Gastrocnemius medialis (tissue), 4 donors: ENCODE measurements around the gene B4GAT1. TPM values are rescaled to one million over a fixed set of nuclear protein-coding genes. Genes with fewer than 3 reads are reported as not detected.
A peak's percentile ranks its signal among the peaks of the same experiment; 100 is the strongest.

Source experiments
- ATAC-seq, 2 donors: fragments of 150-250 bp; one replicate each; pipeline ENCODE4 v1.9.1; 2016
- DNase-seq, 2 donors: peaks; one replicate each; pipeline ENCODE4 v3.0.0-alpha.2; 2019
- H3K27ac ChIP-seq, 4 donors: fragments of 200-600 bp; sonication (generic); 1 replicate in 1 of 4; 2 replicates in 3 of 4; pipeline ENCODE4 v1.5.1; 2016 to 2018; ENCODE audit warnings: mild to moderate bottlenecking in 2 of 4, moderate library complexity in 1 of 4
- H3K27me3 ChIP-seq, 3 donors: fragments of 200-600 bp; sonication (generic) in 2 of 3; 1 replicate in 1 of 3; 2 replicates in 2 of 3; pipeline versions ENCODE4 v1.5.1 to v1.6.0; 2016 to 2019; ENCODE audit warnings: mild to moderate bottlenecking in 1 of 3, moderate library complexity in 1 of 3
- H3K36me3 ChIP-seq, 2 donors: fragments of 200-600 bp; sonication (generic) in 1 of 2; one replicate each; pipeline ENCODE4 v1.5.1; 2017 to 2018
- H3K4me1 ChIP-seq, 2 donors: fragments of 200-600 bp; sonication (generic) in 1 of 2; one replicate each; pipeline ENCODE4 v1.5.1; 2016 to 2017; ENCODE audit warnings: mild to moderate bottlenecking in 2 of 2
- H3K4me3 ChIP-seq, 4 donors: fragments of 200-600 bp; sonication (generic) in 3 of 4; 1 replicate in 1 of 4; 2 replicates in 3 of 4; pipeline ENCODE4 v1.5.1; 2016 to 2019; ENCODE audit warnings: mild to moderate bottlenecking in 2 of 4
- H3K9me3 ChIP-seq, 3 donors: fragments of 200-600 bp; sonication (generic) in 2 of 3; 1 replicate in 1 of 3; 2 replicates in 2 of 3; pipeline ENCODE4 v1.5.1; 2016 to 2019
- POLR2A ChIP-seq, 2 donors: fragments of 450-650 bp; IDR thresholded peaks; one replicate each; pipeline ENCODE4 v1.6.1; 2017; ENCODE audit warnings: antibody characterized with exemption in 2 of 2, mild to moderate bottlenecking in 2 of 2, moderate library complexity in 2 of 2
- in situ Hi-C, 4 donors: fragments of 200-750 bp; cut with MboI; loops; one replicate each; pipeline versions ENCODE4 v1.15.0 to v1.8.0; 2017; ENCODE audit warnings: low sequenced_read_pairs in 4 of 4
- intact Hi-C: fragments of 100-400 bp; cut with DNase I; formaldehyde crosslinking; loops from one replicate; pipeline ENCODE4 v1.15.1; 2023; ENCODE audit warnings: low total_unique reads
- total RNA-seq, 4 donors: library from RNA; depleted of rRNA; stranded (reverse); fragments of >200 nt; gene quantifications; one replicate each; pipeline versions ENCODE4 v1.1.0 to v1.2.3, GENCODE V29; 2016
- TF ChIP-seq, protein P1 (sequence below), 5 experiments: fragments of 450-650 bp in 3 of 5; fragments of 200-600 bp in 2 of 5; sonication (generic) in 2 of 5; IDR thresholded peaks in 4 of 5; conservative IDR thresholded peaks in 1 of 5; 1 replicate in 4 of 5; 2 replicates in 1 of 5; pipeline ENCODE4 v1.5.1; 2016 to 2019; ENCODE audit warnings: antibody characterized with exemption in 5 of 5, mild to moderate bottlenecking in 3 of 5, moderate library complexity in 3 of 5

B4GAT1 gene
- total RNA-seq, 4 donors from 2014 or later = 30.3 to 59.7 (median 40.4) TPM

- H3K4me1 ChIP-seq = peaks cover 9 to 20% of the 10 kb centered on the region in 2 donors
- peak overlapping the region; percentile 59 to 68 (median 64) for H3K27ac ChIP-seq
- DNase-seq = no peak
- intact Hi-C loops = loop anchor here (1.0 kb wide), 2 partner anchors 15 to 62 kb away; no protein-coding TSS in a partner anchor
- no peak overlapping the region for H3K4me3 ChIP-seq
- H3K36me3 ChIP-seq = no peaks in the 10 kb centered on the region
- no peaks in the 10 kb centered on the region for H3K9me3 ChIP-seq
- in situ Hi-C loops = loop anchor here in 1 of 4 donors (5.0 kb wide), 1 partner anchor 60 kb away; no protein-coding TSS in a partner anchor
- TF ChIP-seq, protein P1, sequence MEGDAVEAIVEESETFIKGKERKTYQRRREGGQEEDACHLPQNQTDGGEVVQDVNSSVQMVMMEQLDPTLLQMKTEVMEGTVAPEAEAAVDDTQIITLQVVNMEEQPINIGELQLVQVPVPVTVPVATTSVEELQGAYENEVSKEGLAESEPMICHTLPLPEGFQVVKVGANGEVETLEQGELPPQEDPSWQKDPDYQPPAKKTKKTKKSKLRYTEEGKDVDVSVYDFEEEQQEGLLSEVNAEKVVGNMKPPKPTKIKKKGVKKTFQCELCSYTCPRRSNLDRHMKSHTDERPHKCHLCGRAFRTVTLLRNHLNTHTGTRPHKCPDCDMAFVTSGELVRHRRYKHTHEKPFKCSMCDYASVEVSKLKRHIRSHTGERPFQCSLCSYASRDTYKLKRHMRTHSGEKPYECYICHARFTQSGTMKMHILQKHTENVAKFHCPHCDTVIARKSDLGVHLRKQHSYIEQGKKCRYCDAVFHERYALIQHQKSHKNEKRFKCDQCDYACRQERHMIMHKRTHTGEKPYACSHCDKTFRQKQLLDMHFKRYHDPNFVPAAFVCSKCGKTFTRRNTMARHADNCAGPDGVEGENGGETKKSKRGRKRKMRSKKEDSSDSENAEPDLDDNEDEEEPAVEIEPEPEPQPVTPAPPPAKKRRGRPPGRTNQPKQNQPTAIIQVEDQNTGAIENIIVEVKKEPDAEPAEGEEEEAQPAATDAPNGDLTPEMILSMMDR (IDR thresholded peaks at IDR 0.05 in 4 of 5, conservative IDR thresholded peaks at IDR 0.05 in 1 of 5) = no peak
- TF ChIP-seq POLR2A (IDR thresholded peaks at IDR 0.05) = no peak
- peak; percentile 3 for ATAC-seq
- no peaks in the 10 kb centered on the region for H3K27me3 ChIP-seq
These were observed 20.0 kb downstream of the B4GAT1 start for GRCh38 chr11:66327171-66328030.

DNA sequence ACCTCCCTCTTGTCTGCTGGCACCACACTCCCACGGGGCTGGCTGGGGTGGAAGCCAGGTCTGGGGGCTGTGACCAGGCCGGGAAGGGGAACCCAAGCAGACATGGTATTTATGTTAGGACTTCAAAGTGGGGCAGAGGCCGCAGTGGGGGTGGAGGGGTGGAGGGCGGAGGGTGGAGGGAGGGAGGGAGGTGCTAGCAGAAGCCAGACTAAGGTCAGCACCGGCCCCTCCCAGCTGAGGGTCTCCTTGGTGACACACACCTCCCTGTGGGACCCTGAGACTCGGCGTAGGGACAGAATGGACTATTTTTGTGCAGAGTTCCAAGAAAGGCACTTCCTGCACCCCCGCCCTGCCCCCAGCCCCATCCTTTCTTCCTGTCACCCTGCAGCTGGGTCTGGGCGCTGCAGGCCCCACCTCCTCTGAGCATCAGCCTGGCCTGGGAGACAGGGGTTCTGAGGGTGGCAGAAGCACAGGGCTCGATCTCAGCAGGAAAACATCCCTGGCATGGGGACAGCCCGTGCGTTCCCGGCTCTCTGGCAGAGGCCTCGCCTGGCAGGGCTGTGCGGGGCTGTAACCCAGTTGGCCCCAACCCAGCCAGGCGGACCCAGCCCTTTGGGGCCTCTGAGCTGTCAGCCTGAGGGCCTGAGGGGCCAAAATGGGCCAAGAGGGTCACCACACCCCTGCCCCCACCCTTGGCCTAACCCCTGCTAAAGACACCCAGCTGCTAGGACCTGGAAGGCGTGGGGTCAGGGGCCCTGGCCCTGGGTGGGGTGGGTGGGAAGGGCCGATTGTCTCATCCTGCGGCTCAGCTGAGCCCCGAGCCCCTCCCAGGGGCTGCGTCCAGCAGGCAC is 20.9 kb downstream of the B4GAT1 start:
- Histone ChIP-seq H3K27me3 (no peaks in the 10 kb centered on the region), H3K27ac (peak overlapping the region; percentile 59 to 68 (median 64)), H3K4me3 (no peak overlapping the region), H3K36me3 (no peaks in the 10 kb centered on the region), H3K4me1 (peaks cover 12 to 24% of the 10 kb centered on the region in 2 donors), H3K9me3 (no peaks in the 10 kb centered on the region)
- intact Hi-C loops = no loop called here
- DNase-seq (peak in 1 of 2 donors; percentile 53), ATAC-seq (peak; percentile 9 to 25)
- no peak for TF ChIP-seq POLR2A (IDR thresholded peaks at IDR 0.05)
- TF ChIP-seq, protein P1 (IDR thresholded peaks at IDR 0.05 in 4 of 5, conservative IDR thresholded peaks at IDR 0.05 in 1 of 5) = no peak
- in situ Hi-C loops = loop anchor here in 1 of 4 donors (5.0 kb wide), 1 partner anchor 61 kb away; no protein-coding TSS in a partner anchor

GRCh38 chr11:66325263-66325671 is 22.2 kb downstream of the B4GAT1 start:
- in situ Hi-C loops (loop anchor here in 1 of 4 donors (5.0 kb wide), 1 partner anchor 62 kb away; no protein-coding TSS in a partner anchor), intact Hi-C loops (no loop called here)
- DNase-seq (no peak), ATAC-seq (no peak)
- H3K27ac ChIP-seq = peak overlapping the region in 2 of 4 donors; percentile 41 to 68
- no peaks in the 10 kb centered on the region for H3K36me3 ChIP-seq
- H3K9me3 ChIP-seq = no peaks in the 10 kb centered on the region
- no peak overlapping the region for H3K4me3 ChIP-seq
- peaks cover 12 to 24% of the 10 kb centered on the region in 2 donors for H3K4me1 ChIP-seq
- TF ChIP-seq, protein P1 (IDR thresholded peaks at IDR 0.05 in 4 of 5, conservative IDR thresholded peaks at IDR 0.05 in 1 of 5) = no peak
- no peak for TF ChIP-seq POLR2A (IDR thresholded peaks at IDR 0.05)
- no peaks in the 10 kb centered on the region for H3K27me3 ChIP-seq

GRCh38 chr11:66324664-66325063 is 22.8 kb downstream of the B4GAT1 start:
- intact Hi-C loops = no loop called here
- Histone ChIP-seq H3K4me3 (no peak overlapping the region), H3K27ac (no peak overlapping the region), H3K9me3 (no peaks in the 10 kb centered on the region), H3K4me1 (peaks cover 12 to 24% of the 10 kb centered on the region in 2 donors), H3K27me3 (no peaks in the 10 kb centered on the region), H3K36me3 (no peaks in the 10 kb centered on the region)
- no peak for TF ChIP-seq POLR2A (IDR thresholded peaks at IDR 0.05)
- TF ChIP-seq, protein P1 (IDR thresholded peaks at IDR 0.05 in 4 of 5, conservative IDR thresholded peaks at IDR 0.05 in 1 of 5) = no peak
- DNase-seq (no peak), ATAC-seq (no peak)
- in situ Hi-C loops = loop anchor here in 1 of 4 donors (5.0 kb wide), 1 partner anchor 63 kb away; no protein-coding TSS in a partner anchor
